Kasumi-1 (cell line): ENCODE data around the gene LYZ.
A peak's percentile ranks its signal among the peaks of the same experiment; 100 is the strongest.

Source experiments
- DNase-seq, 2 experiments: peaks; one replicate each; lab custom pipeline; 2025; lab: John Stamatoyannopoulos, UW

LYZ gene

GRCh38 chr12:69386921-69387320, 38.7 kb downstream of the LYZ start:
- no peak for DNase-seq

DNA sequence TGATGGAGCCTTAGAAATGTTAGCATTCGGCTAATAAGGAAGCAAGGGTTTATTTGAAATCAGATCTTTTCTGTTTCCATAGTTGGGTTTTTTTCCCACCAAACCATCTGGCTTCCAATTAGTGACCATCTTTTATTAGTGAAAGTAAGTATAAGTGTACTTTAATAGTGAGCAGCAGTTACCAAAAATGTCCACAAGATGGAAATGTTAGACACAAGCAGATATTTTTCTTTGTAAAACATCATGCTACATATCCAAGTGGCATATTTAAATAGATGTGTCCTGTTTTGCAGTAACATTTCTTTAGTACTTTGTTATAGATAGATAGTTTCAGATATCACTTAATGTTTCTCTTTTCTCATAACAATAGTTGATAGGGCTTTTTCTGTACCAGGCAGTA, 40.2 kb downstream of the LYZ start:
- DNase-seq = peak; percentile 32 to 56

DNA sequence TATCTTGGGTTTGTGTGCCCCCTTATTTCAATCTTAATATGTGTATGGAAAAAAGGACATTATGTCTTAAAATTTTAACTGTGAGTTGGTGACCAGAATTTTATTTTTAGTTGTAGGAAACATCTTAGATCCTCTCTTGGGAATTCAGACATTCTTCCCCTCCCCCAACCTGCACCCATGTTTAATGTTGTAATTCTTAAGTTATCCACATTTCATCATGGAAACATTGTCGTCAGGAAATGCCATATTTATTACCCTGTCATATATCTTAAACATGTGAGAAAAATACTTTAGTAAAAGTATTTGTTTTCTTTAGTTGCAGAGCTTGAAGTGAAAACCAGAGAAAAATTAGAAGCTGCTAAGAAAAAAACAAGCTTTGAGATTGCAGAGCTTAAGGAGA, 41.6 kb downstream of the LYZ start:
- DNase-seq = no peak

DNA sequence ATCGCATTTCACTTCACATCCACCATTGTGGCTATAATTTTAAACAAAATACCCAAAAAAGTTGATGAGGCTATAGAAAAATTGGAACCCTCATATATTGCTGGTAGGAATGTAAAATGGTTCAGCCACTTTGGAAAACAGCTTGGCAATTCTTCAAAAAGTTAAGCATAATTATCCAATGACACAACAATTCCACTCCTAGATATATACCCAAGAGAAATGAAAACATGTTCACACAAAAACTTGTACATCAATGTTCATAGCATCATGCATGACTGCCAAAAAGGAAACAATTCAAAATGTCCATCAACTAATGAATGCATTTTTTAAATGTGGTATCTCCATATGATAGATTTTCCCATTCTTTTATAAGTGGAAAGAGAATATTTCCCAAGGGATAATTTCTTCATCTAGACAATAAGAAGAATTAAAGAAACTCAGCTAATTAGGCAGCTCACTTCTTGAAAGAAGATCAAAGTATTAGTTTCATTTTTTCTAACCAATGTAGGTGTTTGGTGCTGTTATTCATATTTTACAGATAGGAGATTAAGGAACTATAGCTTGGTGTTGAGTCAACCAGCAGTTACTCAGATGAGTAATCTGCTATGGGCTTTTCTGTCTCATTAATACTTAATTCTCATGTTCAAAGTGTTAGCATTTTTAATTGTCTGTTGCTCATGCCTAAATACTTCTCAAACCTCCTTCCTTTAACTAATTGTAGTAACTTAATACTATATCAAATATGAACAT, 44.2 kb downstream of the LYZ start:
- DNase-seq = no peak

GRCh38 chr12:69396041-69396440, 47.9 kb downstream of the LYZ start:
- no peak for DNase-seq

- DNase-seq = no peak
These were observed 48.8 kb downstream of the LYZ start for GRCh38 chr12:69396963-69397362.

GRCh38 chr12:69397978-69398377, 49.8 kb downstream of the LYZ start:
- no peak for DNase-seq

- DNase-seq = no peak
These were observed 53.8 kb downstream of the LYZ start for GRCh38 chr12:69401940-69402339.
